Tibial nerve (tissue), 3 donors: ENCODE measurements around the gene AGMO.

Source experiments
- CTCF ChIP-seq, 5 experiments: fragments of 200-600 bp in 3 of 5; fragments of 450-650 bp in 2 of 5; sonication (generic) in 3 of 5; IDR thresholded peaks; one replicate each; pipeline ENCODE4 v1.5.1; 2016 to 2019; ENCODE audit warnings: antibody characterized with exemption in 5 of 5, mild to moderate bottlenecking in 3 of 5, moderate library complexity in 2 of 5
- POLR2A ChIP-seq, 2 donors: fragments of 450-650 bp; IDR thresholded peaks; one replicate each; pipeline ENCODE4 v1.6.1; 2017; ENCODE audit warnings: antibody characterized with exemption in 2 of 2, mild to moderate bottlenecking in 2 of 2, moderate library complexity in 2 of 2

GRCh38 chr7:15505761-15506160, 56.1 kb downstream of the AGMO start:
- TF ChIP-seq POLR2A (IDR thresholded peaks at IDR 0.05), result no peak
- TF ChIP-seq CTCF (IDR thresholded peaks at IDR 0.05), result no peak
